NCI-H2227 (cell line): ENCODE results near the gene SUSD5.
"Not testable (repeated sequence)": the region's sequence is repeated elsewhere in the genome, so short reads cannot be mapped to it uniquely, and the experiment has no call there.

Experiments used
- DNase-seq: peaks from one replicate; lab custom pipeline; 2025; ENCODE audit not compliant: unreplicated experiment; lab: John Stamatoyannopoulos, UW

Gene SUSD5

DNA sequence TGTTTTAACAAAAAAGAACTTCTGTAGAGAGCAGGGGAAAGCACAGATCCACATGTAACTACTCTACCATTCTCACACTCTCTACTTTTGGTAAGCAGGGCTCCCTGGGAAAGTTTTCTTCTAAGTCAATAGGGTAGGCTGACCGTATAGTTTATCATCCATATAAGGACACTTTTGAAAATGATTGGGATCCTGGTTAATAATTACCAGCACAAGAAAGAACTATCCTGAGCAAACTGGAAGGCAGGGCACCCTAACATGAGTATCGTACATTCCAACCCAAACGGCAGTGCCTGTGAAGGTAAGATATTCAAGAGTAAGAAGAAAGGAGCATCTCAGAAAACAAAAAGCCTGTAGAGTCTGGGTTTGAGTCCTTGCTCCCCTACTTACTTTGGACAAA, 22.1 kb downstream of the SUSD5 start:
- DNase-seq = no peak

DNA sequence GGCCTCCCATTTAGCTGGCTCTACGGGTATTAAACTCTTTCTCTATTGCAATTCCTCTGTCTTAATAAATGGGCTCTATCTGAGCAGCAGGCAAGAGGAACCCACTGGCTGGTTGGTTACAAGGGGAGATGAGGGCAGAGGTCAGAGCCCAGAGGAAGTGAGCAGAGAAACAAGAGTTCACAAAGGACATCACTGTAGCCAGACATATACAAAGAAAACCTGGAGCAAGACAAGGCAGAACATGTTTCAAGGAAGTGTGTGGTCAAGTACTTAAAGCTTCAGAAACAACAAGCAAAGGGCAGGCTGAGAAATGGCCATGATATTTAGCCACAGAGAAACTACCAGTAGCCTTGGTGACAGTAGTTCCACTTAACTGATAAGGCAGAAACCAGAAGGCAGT, 24.3 kb downstream of the SUSD5 start:
- no peak for DNase-seq

DNA sequence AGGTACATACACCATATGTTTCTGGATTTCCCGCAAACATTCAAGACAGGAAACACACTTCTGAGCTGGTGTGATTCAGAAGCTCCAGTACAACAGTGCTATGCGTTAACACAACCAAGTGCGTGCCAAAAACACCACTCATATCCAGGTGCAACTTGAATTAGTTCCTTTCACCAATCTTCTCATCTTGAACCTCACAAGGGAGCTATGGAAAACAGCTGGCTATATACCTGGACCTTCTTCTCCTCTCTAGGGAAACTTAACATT, 31.3 kb downstream of the SUSD5 start:
- DNase-seq = no peak

GRCh38 chr3:33186524-33187367, 31.9 kb downstream of the SUSD5 start:
- DNase-seq = no peak

- no peak for DNase-seq
Measured at GRCh38 chr3:33184863-33185262, 33.7 kb downstream of the SUSD5 start.

DNA sequence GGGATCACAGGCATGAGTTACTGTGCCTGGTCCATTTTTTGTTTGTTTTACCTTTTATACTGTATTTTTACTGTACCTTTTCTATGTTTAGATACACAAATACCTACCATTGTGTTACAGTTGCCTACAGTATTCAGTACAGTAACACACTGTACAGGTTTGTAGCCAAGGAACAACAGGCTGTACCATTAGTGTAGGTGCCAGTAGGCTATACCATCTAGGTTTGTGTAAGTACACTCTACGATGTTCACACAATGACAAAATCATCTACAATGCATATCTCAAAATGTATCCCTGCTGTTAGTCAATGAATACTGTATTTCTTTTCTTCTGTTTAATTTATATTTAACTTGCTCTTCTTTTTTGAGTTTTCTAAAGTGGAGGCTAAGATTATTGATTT, 37.0 kb downstream of the SUSD5 start:
- not testable (repeated sequence) for DNase-seq

DNA sequence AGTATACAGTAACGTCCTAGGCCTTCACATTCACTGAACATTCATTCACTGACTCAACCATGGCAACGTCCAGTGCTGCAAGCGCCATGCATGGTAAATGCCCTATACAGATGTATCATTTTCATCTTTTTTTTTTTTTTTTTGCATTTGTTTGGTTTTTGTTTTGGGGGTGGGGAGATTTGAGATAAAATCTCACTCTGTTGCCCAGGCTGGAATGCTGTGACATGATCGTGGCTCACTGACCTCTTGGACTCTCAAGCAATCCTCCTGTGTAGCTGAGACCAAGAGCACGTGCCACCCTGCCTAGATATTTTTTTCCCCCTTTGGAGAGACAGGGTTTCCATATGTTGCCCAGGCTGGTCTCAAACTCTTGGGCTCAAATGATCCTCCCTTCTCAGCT, 37.4 kb downstream of the SUSD5 start:
- DNase-seq = no peak

DNA sequence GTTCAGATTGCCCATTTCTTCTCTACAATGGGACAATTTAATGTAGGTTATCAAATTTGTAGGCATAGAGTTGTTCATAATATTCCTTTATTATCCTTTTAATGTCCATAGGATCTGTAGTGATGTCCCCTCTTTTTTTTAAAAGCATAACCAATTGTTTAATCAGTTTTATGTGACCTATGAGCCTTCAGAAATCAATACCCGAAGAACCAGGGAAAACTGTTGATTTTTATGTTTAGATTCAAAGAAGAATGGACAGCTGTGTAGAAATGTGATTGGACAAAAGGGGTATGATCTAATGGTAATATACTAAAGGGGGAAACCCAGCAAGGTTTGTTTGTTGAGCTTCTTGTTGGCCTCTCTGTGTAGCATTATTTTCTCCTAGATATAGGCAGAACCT, 39.5 kb downstream of the SUSD5 start:
- no peak for DNase-seq

DNA sequence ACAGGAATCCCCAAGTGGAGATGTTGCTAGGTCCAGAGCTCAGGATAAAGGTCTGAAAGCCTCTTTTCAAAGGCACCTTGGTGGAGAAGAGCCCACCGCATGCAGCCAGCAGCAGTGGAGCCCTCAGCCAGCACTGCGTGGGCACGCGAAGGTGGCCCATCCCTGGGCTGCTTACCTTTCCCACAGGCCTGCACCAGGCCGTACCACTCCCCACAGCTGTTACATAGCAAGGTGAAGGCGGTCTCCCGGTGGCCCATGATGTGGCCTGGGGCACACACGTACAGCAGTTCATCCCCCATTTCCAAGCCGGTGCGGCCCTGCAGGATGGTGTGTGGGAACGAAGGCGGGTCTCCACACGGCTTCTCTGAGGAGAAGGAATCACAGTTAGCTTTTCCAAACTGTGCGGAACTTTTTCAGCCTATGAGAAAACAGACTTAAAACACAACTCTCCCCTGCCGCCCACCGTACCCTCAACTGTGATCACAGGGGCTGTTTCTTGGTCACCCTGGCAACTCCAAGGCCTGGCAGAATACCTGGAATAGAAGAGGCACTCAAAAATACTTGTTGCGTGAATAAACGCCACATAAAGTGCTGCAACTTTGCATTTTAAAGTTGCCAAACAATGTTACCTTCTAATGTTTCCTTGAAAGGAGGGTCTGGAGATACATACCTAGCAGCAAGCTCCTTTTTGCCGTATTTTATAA, 43.7 kb downstream of the SUSD5 start:
- no peak for DNase-seq

GRCh38 chr3:33174095-33174494, 44.5 kb downstream of the SUSD5 start:
- DNase-seq = no peak

DNA sequence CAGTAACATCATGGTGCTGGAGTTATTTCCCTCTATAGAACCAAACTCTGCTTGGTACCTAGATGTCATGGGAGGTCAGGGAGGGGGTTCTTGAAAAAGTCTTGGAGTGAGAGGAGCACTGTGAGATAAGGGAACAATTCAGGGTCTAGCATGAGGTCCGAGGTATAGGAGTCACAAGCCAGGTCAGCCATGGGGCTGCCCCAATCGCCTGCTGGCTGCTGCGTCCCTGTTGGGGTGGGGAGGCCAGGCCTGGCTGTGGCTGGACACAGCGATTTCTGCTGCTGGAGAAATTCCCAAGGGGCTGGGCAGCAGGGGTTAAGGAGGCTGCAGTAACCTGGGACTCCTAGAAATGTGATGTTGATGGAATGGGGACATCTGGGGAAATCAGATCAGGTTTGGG, 44.9 kb downstream of the SUSD5 start:
- no peak for DNase-seq

DNA sequence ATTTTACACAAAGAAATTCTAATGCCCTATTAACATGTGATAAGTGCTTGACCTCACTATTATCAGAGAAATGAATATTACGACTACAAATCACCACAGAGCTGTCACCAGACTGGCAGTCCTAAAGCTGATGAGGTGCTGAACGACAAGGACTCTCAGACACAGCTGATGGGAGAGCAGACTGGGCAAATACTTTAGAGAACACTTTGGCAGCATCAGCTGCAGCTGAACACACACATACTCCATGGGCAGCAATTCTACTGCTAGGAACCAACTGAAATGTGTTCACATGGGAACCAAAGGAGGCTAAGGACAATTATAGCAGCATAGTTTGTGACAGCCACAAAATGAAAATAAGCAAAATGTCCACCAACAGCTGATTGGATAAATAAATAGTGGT, 45.5 kb downstream of the SUSD5 start:
- no peak for DNase-seq

DNA sequence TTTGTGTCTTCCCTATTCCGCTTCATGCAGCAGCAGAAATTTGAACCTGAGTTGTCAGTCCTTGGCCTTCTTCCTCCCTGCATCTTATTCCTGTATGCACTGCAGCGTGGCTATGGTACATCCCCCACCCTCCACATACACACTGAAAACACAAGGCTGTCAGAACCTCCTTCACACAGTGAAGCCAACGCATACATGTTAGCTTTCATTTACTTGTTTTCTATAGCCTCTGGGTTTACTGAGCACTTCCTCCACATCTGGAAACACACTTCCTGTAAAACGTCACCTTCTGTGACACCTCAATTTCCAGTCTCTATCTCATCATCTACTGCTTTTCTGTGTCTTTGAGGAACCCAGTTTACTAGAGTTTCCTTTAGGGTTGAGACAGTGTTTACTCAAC, 47.0 kb downstream of the SUSD5 start:
- no peak for DNase-seq

GRCh38 chr3:33170531-33170930, 48.1 kb downstream of the SUSD5 start:
- DNase-seq = no peak

DNA sequence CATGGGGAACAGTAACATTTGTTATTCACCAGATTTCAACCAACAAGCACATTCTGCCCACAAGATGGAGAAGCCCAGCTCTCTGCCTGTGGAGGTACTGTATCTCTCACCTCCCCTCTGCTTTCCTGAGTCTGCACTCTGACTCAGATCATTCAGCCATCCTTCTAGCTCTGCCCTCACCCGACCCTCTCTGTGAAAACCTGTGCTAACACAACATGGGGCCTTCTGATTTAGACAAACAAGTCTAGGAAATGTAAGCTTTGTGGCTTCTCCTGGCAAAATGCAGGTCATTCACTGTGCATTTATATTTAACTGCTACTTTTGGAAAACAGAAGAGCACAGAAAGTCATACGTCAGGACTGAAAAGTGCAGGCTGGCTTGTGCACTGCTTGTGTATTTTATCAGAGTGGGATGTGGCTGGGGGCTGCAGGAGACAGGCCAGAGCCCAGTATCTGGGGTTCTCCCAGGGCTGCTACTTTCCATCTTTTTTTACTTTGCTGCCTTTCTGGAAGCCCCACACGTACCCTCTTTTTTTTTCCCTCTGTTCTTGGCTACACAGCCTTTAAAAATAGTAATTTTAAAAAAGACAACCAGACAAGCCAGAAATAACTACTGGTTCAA, 50.8 kb downstream of the SUSD5 start:
- DNase-seq = peak; percentile 17

GRCh38 chr3:33167284-33167683, 51.3 kb downstream of the SUSD5 start:
- DNase-seq = no peak

GRCh38 chr3:33166095-33166494, 52.5 kb downstream of the SUSD5 start:
- DNase-seq = no peak

- DNase-seq = no peak
Measured at GRCh38 chr3:33165372-33165771, 53.2 kb downstream of the SUSD5 start.

- DNase-seq = not testable (repeated sequence)
Measured at GRCh38 chr3:33162621-33163020, 56.0 kb downstream of the SUSD5 start.

- no peak for DNase-seq
Measured at GRCh38 chr3:33159981-33160380, 58.6 kb downstream of the SUSD5 start.

DNA sequence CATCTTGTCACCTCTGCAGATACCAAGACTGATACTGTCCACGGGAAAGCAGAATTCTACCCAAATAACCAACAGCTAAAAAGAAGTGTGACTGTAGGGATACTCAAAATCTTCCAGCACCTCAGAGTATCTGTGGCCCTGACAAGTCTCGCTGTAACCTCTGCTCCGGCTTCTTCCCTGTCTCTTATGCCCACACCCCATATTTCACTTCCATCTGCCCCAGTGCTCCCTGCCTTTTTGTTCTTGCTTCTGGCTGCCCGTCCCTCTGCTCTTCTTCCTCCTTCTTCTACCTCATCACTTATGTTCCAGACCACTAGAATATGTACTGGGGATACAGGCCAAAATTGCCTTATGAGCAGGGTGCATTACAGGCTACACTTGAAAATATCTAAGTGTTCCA, 59.4 kb downstream of the SUSD5 start:
- DNase-seq = no peak

- no peak for DNase-seq
Measured at GRCh38 chr3:33155301-33155700, 63.3 kb downstream of the SUSD5 start.
